NCI-H128 (cell line): Measurements from ENCODE around the gene CTNND2.

Experiments used
- DNase-seq: peaks from one replicate; lab custom pipeline; 2025; ENCODE audit not compliant: unreplicated experiment; lab: John Stamatoyannopoulos, UW

CTNND2 gene, protein sequence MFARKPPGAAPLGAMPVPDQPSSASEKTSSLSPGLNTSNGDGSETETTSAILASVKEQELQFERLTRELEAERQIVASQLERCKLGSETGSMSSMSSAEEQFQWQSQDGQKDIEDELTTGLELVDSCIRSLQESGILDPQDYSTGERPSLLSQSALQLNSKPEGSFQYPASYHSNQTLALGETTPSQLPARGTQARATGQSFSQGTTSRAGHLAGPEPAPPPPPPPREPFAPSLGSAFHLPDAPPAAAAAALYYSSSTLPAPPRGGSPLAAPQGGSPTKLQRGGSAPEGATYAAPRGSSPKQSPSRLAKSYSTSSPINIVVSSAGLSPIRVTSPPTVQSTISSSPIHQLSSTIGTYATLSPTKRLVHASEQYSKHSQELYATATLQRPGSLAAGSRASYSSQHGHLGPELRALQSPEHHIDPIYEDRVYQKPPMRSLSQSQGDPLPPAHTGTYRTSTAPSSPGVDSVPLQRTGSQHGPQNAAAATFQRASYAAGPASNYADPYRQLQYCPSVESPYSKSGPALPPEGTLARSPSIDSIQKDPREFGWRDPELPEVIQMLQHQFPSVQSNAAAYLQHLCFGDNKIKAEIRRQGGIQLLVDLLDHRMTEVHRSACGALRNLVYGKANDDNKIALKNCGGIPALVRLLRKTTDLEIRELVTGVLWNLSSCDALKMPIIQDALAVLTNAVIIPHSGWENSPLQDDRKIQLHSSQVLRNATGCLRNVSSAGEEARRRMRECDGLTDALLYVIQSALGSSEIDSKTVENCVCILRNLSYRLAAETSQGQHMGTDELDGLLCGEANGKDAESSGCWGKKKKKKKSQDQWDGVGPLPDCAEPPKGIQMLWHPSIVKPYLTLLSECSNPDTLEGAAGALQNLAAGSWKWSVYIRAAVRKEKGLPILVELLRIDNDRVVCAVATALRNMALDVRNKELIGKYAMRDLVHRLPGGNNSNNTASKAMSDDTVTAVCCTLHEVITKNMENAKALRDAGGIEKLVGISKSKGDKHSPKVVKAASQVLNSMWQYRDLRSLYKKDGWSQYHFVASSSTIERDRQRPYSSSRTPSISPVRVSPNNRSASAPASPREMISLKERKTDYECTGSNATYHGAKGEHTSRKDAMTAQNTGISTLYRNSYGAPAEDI (N-terminal part only)

DNA sequence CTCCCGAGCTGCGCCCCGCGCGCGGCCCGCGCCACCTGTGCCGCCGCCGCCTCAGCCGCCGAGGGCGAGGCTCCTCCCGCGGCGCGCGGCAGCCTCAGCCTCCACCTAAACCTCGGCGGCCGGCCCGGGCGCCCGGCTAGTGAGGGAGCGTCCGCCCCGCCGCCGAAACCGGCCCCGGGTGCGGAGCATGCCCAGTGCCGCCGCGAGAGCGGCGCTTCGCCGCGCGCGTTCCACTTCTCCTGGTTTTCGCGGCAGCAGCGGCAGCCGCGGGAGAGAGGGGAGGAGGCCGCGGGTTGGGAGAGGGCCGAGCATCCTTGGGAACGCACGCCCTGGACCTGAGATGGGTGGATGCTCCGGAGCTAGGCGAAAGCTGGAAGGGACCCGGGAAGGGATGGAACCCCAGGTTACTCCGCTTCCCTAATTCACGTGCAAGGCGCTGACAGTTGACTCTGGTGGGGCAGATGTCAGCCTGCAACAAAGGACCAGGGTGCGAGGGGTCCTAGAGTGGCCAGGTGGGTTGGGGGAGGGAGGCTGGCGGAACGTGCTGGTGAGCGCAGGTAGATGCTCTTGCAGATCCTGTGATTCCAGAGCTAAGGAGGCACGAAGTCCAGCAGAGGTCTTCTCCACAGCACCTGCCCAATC, at the start of gene CTNND2:
CTNND2 (minus strand) TSS at position 182 of the 642 bp plus-strand sequence. CDS start 593 bp downstream, outside the sequence.
- no peak for DNase-seq

- DNase-seq: no peak
These were observed 42.1 kb upstream of the CTNND2 start for GRCh38 chr5:11946317-11946716.

DNA sequence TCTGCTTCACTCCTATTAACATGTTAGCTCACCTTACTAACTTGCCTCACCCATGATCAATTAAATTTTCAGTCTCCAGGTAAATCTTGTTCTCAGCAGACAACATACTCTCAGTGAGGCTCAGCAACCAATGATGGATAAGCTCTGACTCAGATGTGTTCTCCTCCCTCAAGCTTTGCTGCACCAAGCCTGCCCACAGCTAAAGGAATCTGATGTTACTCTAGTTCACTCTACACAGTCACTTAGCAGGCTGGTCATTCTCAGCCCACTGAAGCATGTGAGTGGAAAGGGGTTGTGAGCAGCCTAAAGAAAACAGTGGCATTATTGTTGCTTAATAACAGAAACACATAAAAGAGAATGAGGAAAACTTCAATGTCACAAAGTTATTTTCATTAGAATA, 37.3 kb upstream of the CTNND2 start:
- DNase-seq: no peak

DNA sequence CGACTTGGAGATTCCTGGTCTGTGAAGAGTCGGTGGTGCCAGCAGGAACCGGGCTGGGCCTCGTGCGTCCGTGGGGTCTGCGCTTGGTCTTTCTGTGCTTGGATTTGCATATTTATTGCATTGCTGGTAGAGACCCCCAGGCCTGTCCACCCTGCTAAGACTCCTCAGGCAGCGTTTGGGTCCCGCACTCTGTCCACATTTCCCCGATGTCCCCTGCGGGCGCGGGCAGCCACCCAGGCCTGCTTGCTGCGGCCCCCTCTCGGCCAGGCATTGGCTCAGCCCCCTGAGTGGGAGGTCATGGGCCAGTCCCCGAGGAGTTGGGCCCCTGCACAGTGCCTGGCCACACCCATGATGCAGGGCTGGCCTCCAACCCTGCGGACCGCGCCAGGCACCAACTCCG, 27.4 kb upstream of the CTNND2 start:
- DNase-seq: no peak

DNA sequence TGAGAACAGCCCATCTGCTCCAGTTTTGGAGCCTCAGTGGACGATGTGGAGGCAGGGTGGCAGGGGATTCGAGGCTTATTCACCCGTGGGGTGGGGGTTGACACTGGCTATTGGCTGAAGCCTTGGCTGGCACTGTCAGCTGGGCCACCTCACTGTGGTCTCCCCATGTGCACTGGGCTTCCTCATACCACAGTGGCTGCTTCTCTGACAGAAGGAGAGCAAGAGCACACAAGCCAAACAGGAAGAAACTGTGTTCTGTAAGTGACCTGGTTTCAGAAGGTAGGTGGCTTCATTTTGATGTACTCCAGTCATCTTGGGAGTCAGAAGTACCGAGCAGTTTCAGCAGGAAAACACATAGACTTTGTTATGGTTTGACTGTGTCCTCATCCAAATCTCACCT, 24.7 kb upstream of the CTNND2 start:
- DNase-seq: no peak

DNA sequence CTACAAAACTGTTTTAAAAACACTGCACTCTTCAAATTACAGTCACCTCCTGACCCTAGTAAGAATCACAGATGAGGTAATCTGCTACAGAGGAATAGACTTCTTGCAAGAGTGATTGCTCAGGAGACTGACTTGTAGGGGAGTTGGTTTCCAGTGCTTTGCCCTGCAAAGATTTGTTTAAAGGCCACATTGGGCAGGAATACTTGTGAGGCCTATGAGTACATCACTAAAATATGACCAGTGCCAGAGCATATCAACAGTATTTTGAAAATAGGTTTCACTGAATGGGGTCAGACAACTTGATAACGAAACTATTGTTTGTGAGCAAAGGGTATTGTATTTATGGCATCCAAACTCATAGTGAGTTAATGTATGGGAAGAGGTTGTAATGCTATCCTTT, 21.5 kb upstream of the CTNND2 start:
- no peak for DNase-seq

DNA sequence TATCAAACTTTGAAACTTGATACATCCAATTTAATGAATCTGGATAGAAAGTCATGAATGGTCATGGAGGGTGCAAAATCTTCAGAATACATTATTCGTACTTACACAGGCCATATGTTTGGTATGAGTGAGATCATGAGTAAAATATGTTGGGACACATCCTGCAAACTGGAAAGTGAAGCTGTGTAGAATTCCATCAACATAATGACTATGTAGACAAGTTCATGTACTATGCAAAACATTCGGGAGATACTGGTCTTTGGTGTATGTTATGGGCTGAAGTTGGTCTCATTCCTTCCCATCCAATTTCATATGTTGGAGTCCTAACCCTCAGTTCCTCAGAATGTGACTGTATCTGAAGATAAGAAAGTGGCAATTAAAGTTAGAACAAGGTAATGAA, 18.1 kb upstream of the CTNND2 start:
- no peak for DNase-seq

DNA sequence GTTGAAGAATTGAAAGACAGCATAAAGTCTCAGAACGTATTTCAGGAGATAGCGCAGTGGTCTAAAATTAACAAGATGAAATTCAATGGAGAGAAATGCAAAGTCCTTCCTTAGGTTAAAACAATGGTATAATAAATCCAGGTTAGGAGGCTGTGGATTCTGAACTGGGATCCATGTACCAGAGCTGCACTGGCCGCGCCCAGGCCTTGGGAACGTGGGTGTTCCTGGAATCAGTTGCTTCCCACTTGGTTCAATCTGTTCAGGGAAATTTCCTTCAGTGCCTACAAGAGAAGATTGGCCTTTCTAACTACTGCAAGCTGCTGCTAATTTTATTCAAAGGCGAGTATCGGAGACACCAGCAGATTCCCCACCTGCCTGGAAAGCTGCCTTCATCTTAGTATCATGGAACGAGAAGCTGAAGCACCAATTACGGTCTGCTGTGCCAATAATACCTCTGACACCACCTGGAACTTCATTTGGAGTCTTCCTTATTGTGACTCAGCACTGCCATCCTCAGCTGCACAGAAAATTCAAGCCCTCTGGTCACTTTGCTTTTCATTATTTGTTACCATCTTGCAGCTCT, 14.3 kb upstream of the CTNND2 start:
- no peak for DNase-seq

- no peak for DNase-seq
These were observed 5.2 kb upstream of the CTNND2 start for GRCh38 chr5:11909471-11909870.

DNA sequence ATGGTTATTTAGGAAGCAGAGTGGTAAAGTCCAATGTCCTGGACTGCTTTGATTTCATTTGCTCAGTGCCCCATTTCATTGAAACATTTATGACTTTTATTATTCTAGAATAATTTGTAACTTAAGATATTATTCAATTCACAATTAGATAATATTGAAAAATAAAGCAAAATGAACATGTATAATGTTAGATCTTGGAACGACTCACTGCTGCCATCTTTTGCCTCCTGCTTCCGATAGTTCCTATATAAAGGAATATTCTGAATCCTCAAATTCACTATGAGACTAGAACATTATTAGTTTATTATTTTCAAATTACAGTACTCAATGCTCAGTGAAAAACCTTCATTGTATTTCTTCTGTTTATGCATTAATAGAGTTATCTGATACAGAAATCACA, 2.3 kb upstream of the CTNND2 start:
- DNase-seq: no peak

GRCh38 chr5:11905206-11905605, 960 bp upstream of the CTNND2 start:
- DNase-seq: no peak

DNA sequence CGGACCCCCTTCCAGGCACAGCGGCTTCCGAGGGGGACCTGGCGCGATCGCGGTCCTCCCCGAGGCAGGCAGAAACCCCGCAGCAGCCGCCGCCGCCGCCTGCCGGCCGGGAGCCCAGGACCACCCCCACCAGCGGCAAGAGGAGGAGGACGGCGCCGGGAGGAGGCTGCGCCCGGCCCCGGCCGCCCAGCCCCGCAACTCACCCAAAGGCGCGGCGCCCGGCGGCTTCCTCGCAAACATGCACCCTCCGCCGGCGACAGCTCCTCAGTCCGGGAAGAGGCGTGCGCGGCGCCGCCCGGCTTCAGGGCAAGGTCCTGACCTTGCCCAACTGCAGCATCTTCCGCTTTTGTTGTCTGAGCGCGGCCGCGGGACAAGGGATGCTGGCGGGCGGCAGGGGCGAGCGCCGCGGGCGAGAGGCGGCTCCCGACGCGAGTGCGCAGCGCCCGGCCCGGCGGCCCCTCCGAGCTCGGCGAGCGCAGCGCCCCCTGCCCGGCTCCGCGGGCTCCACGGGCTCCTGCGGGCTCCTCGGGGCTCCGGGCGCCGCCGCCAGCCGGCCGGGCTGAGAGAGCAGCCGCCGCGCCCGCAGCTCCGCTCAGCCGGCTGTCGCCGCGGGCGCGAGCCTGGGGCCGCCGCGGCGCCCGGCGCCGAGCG, 507 bp downstream of the CTNND2 start:
- DNase-seq: no peak

DNA sequence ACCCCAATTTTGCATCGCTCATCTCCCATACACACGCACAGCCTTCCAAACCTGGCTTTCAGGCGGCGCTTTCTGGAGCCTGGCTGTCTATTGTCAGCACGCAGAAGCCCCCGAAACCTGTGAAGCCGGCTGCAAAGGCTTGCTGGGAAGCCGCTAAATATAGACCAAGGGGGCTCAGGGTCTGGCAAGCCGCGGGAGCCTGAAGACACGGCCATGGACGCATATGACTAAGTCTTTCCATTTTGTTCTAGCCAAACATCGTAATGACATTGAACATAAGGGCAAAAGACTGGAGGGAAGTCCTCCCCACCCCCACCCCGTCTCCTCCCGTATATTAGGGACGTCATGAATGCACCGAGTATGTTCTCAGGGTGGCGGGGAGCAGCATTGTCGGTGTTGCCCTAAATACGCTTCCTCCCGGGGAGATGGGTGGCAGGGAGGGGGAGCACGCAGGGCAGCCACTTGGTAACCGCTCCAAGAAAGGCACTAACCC, 1.1 kb downstream of the CTNND2 start:
- DNase-seq: no peak

- DNase-seq: no peak
These were observed 2.0 kb downstream of the CTNND2 start for GRCh38 chr5:11902201-11902619.

GRCh38 chr5:11898787-11899186, 5.5 kb downstream of the CTNND2 start:
- no peak for DNase-seq

GRCh38 chr5:11897781-11898180, 6.5 kb downstream of the CTNND2 start:
- DNase-seq: no peak

GRCh38 chr5:11894992-11895391, 9.3 kb downstream of the CTNND2 start:
- DNase-seq: no peak

- DNase-seq: no peak
These were observed 11.4 kb downstream of the CTNND2 start for GRCh38 chr5:11892832-11893231.

DNA sequence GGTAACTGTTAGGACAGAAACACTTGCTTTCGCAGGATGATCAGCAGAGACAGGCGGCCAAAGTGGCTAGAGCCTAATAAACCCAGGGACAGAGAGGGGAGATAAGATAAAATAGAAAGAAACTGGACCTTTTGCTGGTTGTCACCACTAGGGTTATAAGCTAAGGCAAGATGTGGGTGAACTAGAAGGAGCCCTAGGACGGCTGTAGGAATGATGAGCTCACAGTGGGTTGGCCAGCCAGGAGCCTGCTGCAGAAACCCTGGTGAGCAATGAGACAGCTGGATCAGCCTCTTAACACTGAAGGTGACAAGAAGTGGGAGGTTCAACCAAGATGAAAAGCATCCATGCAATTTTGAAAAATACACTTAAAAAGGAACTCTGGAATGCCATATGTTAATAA, 13.5 kb downstream of the CTNND2 start:
- no peak for DNase-seq

GRCh38 chr5:11888221-11888620, 16.0 kb downstream of the CTNND2 start:
- DNase-seq: no peak
